ENCODE measurements around the gene IMMP2L. TPM values are rescaled to one million over a fixed set of nuclear protein-coding genes. Genes with fewer than 3 reads are reported as not detected.

Gene IMMP2L
- total RNA-seq, 1 donor from 2014 or later = 59.6 TPM

- Mint-ChIP-seq H3K27ac (no peak overlapping the region), H3K27me3 (ENCODE audit: low read depth) (no peaks in the 10 kb centered on the region), H3K4me3 (no peak overlapping the region), H3K4me1 (peaks cover 19% of the 10 kb centered on the region), H3K9me3 (no peaks in the 10 kb centered on the region), H3K36me3 (no peaks in the 10 kb centered on the region)
- no peak for TF ChIP-seq CTCF (IDR thresholded peaks at IDR 0.05; ENCODE audit: unreplicated experiment)
- DNase-seq (ENCODE audit: low spot score in 2 of 2, unreplicated experiment in 2 of 2) = no peak
Measured at GRCh38 chr7:111012149-111012548, 550.1 kb downstream of the IMMP2L start.

- Mint-ChIP-seq H3K4me1 (peaks cover 19% of the 10 kb centered on the region), H3K27me3 (ENCODE audit: low read depth) (no peaks in the 10 kb centered on the region), H3K4me3 (no peak overlapping the region), H3K27ac (no peak overlapping the region), H3K36me3 (no peaks in the 10 kb centered on the region), H3K9me3 (no peaks in the 10 kb centered on the region)
- no peak for DNase-seq (ENCODE audit: low spot score in 2 of 2, unreplicated experiment in 2 of 2)
- no peak for TF ChIP-seq CTCF (IDR thresholded peaks at IDR 0.05; ENCODE audit: unreplicated experiment)
Measured at GRCh38 chr7:111011520-111011919, 550.8 kb downstream of the IMMP2L start.

- Mint-ChIP-seq H3K27me3 (ENCODE audit: low read depth) (no peaks in the 10 kb centered on the region), H3K27ac (no peak overlapping the region), H3K9me3 (no peaks in the 10 kb centered on the region), H3K36me3 (no peaks in the 10 kb centered on the region), H3K4me3 (no peak overlapping the region), H3K4me1 (peaks cover 16% of the 10 kb centered on the region)
- no peak for DNase-seq (ENCODE audit: low spot score in 2 of 2, unreplicated experiment in 2 of 2)
- no peak for TF ChIP-seq CTCF (IDR thresholded peaks at IDR 0.05; ENCODE audit: unreplicated experiment)
Measured at GRCh38 chr7:111010798-111011197, 551.5 kb downstream of the IMMP2L start.

GRCh38 chr7:111009526-111010040 lies 552.7 kb downstream of the IMMP2L start:
- Mint-ChIP-seq H3K36me3 (no peaks in the 10 kb centered on the region), H3K4me3 (no peak overlapping the region)

GRCh38 chr7:111006691-111007090 lies 555.6 kb downstream of the IMMP2L start:
- Mint-ChIP-seq H3K27ac (no peak overlapping the region), H3K4me3 (no peak overlapping the region), H3K4me1 (peaks cover 4% of the 10 kb centered on the region), H3K36me3 (no peaks in the 10 kb centered on the region), H3K9me3 (no peaks in the 10 kb centered on the region), H3K27me3 (ENCODE audit: low read depth) (no peaks in the 10 kb centered on the region)
- no peak for DNase-seq (ENCODE audit: low spot score in 2 of 2, unreplicated experiment in 2 of 2)
- TF ChIP-seq CTCF (IDR thresholded peaks at IDR 0.05; ENCODE audit: unreplicated experiment) = no peak

More at GRCh38 chr7:111009526-111010040, 552.7 kb downstream of the IMMP2L start:
- H3K27ac Mint-ChIP-seq = no peak overlapping the region
- peaks cover 8% of the 10 kb centered on the region for H3K4me1 Mint-ChIP-seq
- no peaks in the 10 kb centered on the region for H3K9me3 Mint-ChIP-seq
- no peak for TF ChIP-seq CTCF (IDR thresholded peaks at IDR 0.05; ENCODE audit: unreplicated experiment)
- H3K27me3 Mint-ChIP-seq (ENCODE audit: low read depth) = no peaks in the 10 kb centered on the region
- no peak for DNase-seq (ENCODE audit: low spot score in 2 of 2, unreplicated experiment in 2 of 2)

- Mint-ChIP-seq H3K4me3 (no peak overlapping the region), H3K27me3 (ENCODE audit: low read depth) (no peaks in the 10 kb centered on the region), H3K27ac (no peak overlapping the region), H3K36me3 (no peaks in the 10 kb centered on the region), H3K4me1 (peaks cover 6% of the 10 kb centered on the region), H3K9me3 (no peaks in the 10 kb centered on the region)
- TF ChIP-seq CTCF (IDR thresholded peaks at IDR 0.05; ENCODE audit: unreplicated experiment) = no peak
- DNase-seq (ENCODE audit: low spot score in 2 of 2, unreplicated experiment in 2 of 2) = no peak
Measured at GRCh38 chr7:111006040-111006439, 556.3 kb downstream of the IMMP2L start.

Data from mesothelial cell of epicardium (in vitro differentiated cells).